22Rv1 (cell line): ENCODE data around the gene SPTBN1.

ENCODE experiments used
- CTCF ChIP-seq: fragments of 450-650 bp; IDR thresholded peaks from 2 replicates; pipeline ENCODE4 v1.5.1; 2017; ENCODE audit warnings: mild to moderate bottlenecking
- ZFX ChIP-seq: fragments of 450-650 bp; IDR thresholded peaks from 2 replicates; pipeline ENCODE4 v1.6.1; 2017; ENCODE audit warnings: antibody characterized with exemption, borderline replicate concordance

- TF ChIP-seq CTCF (no peak), ZFX (no peak)
Observed at GRCh38 chr2:54590216-54591120, 134.3 kb downstream of the SPTBN1 start.
